Measurements from ENCODE around the gene SEC24D. TPM values are rescaled to one million over a fixed set of nuclear protein-coding genes. Genes with fewer than 3 reads are reported as not detected.
A peak's percentile ranks its signal among the peaks of the same experiment; 100 is the strongest.

The SEC24D gene
- total and polyA plus RNA-seq, 2 of the 8 experiments (the other 6 are each of a cell fraction or from before 2014, with no cell fraction given) = 28.9 to 91.6 TPM

DNA sequence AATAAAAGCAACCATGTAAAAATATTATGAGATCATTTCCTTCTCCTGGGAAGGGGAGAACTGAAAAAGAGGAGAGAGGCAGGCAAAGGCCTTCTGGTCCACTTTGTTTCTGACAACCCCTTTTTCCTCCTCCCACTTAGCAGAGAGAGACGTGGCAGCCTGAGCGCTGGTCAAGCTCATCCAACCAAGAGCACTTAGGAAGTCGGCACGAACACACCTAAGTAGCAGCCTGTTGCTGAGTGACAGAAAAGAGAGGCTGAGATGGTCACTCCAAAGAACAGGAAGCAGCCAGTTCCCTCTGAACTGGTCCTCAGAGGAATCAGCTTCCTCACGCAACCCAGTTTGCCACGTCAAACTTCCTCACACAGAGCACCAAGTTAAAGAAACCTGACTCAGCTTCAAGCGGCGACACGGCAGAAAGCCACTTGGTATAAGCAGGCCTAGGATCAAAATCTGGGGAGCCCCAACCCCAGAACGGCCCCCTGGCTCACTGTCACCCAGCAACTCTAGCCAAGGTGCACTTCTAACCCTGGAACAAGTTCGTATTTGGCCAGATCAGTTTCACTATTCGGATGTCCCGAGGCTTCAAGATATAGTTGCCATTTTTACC is 861 bp downstream of the SEC24D start:
- no peak overlapping the region for H3K27ac ChIP-seq (ENCODE audit: low read depth, low read length)
- peaks cover 0 to 1% of the 10 kb centered on the region in 2 experiments for H4K20me1 ChIP-seq (replicated peaks in 1 of 2; ENCODE audit: control insufficient read depth in 1 of 2, insufficient read depth in 2 of 2, low read length in 2 of 2)
- H3K9me3 ChIP-seq (ENCODE audit: insufficient read depth in 2 of 2, low read depth in 1 of 2, low read length in 1 of 2) = no peaks in the 10 kb centered on the region
- H3K4me2 ChIP-seq (ENCODE audit: insufficient read depth in 1 of 2, low read depth in 2 of 2, low read length in 2 of 2) = peak overlapping the region; percentile 87 to 88
- ChIA-PET POLR2A (ENCODE audit: partially characterized antibody) (interaction anchor here (0.9 to 3.5 kb wide), 4 partner anchors 11 to 19 kb away, joined by 3 to 24 read pairs (median 6); no protein-coding TSS in a partner anchor), CTCF (ENCODE audit: partially characterized antibody) (interaction anchor here (0.6 to 0.9 kb wide), 4 partner anchors 9 to 63 kb away, joined by 3 to 4 read pairs (median 4); no protein-coding TSS in a partner anchor)
- FAIRE-seq (no peak), DNase-seq (ENCODE audit: low read depth in 1 of 2, low spot score in 2 of 2) (no peak)
- no peak overlapping the region for H3K4ac ChIP-seq (replicated peaks; ENCODE audit: insufficient read length, low read depth, low read length)
- H3K4me1 ChIP-seq (replicated peaks in 1 of 4; ENCODE audit: control insufficient read depth in 3 of 4, insufficient read depth in 4 of 4, low read length in 3 of 4) = peaks cover 0 to 5% (median under 1%) of the 10 kb centered on the region in 4 experiments; a peak in 1 of 7 replicates
- no peak overlapping the region for H2BK12ac ChIP-seq (ENCODE audit: low read depth, low read length)
- H2BK5ac ChIP-seq (ENCODE audit: low read depth, low read length) = 0 out of 2 replicates have a peak overlapping the region, but pooled peaks have one; percentile 32
- no peak overlapping the region for H4K8ac ChIP-seq (ENCODE audit: extremely low read depth, insufficient read depth, low read length)
- H2AFZ ChIP-seq (ENCODE audit: low read length) = no peak overlapping the region
- no peak overlapping the region for H2BK20ac ChIP-seq (ENCODE audit: low read length)
- TF ChIP-seq ASH2L (IDR thresholded peaks at IDR 0.05; ENCODE audit: low read length) (peak; percentile 51), SP4 (IDR thresholded peaks at IDR 0.05; ENCODE audit: low read length) (no peak), MAFK (IDR thresholded peaks at IDR 0.05; ENCODE audit: low read depth, low read length) (peak; percentile 15; the same call in 1 of the 2 replicates), SIN3A (conservative IDR thresholded peaks at IDR 0.05 in 1 of 2, IDR thresholded peaks at IDR 0.05 in 1 of 2; ENCODE audit: low read depth in 1 of 2, low read length in 2 of 2) (peak; percentile 34 to 71; a peak in 2 of 4 replicates), SAP30 (IDR thresholded peaks at IDR 0.05; ENCODE audit: insufficient read depth, insufficient replicate concordance, low read length) (peak; percentile 94), RXRA (IDR thresholded peaks at IDR 0.05; ENCODE audit: insufficient read depth, low read depth, low read length) (no peak), BACH1 (IDR thresholded peaks at IDR 0.05; ENCODE audit: low read length) (peak; percentile 67), TAF1 (IDR thresholded peaks at IDR 0.05; ENCODE audit: low read depth, low read length) (peak; percentile 41; the same call in 1 of the 2 replicates)
- H2AK5ac ChIP-seq (ENCODE audit: low read depth, low read length) = no peak overlapping the region
- H3K9ac ChIP-seq (replicated peaks in 1 of 4; ENCODE audit: extremely low read depth in 1 of 4, low read depth in 3 of 4, low read length in 3 of 4) = peak overlapping the region; percentile 63 to 83 (median 74); a peak in 5 of 7 replicates
- H3K79me2 ChIP-seq (ENCODE audit: control insufficient read depth in 1 of 2, insufficient read depth in 2 of 2, low read length in 2 of 2) = peaks cover 4 to 53% of the 10 kb centered on the region in 2 experiments; a peak in 2 of 4 replicates
- H3K23me2 ChIP-seq (ENCODE audit: low read depth, low read length) = peaks cover 8% of the 10 kb centered on the region; the same call in 1 of the 2 replicates
- no peak overlapping the region for H3K23ac ChIP-seq (ENCODE audit: insufficient read length)
- peak overlapping the region; percentile 0 for H3K56ac ChIP-seq (replicated peaks; ENCODE audit: insufficient read length, low read depth, low read length)
- peak overlapping the region; percentile 63 to 70 (median 68) for H3K4me3 ChIP-seq (ENCODE audit: extremely low read depth in 1 of 4, insufficient read depth in 2 of 4, low read depth in 3 of 4, low read length in 4 of 4)
- 3% methylated on average over 13 of the region's 13 CpGs; no CpG with 5 or more reads in 1 of the 2 experiments for WGBS, 2 experiments (ENCODE audit: extremely low coverage in 1 of 2, insufficient coverage in 1 of 2, insufficient read length in 1 of 2, insufficient replicate concordance in 2 of 2, low coverage in 1 of 2, low lambda C conversion rate in 2 of 2, missing lambda C conversion rate in 1 of 2)
- H3K36me3 ChIP-seq (ENCODE audit: control insufficient read depth in 2 of 4, insufficient read depth in 4 of 4, low read length in 3 of 4) = peaks cover 3 to 21% (median 14%) of the 10 kb centered on the region in 4 experiments; a peak in 6 of 8 replicates
- H2BK15ac ChIP-seq (ENCODE audit: low read length) = no peak overlapping the region
- no peak overlapping the region for H3K14ac ChIP-seq (ENCODE audit: insufficient read length)
- H3K18ac ChIP-seq (ENCODE audit: extremely low read depth, low read length) = no peak overlapping the region
- H3K27me3 ChIP-seq (replicated peaks in 1 of 4; ENCODE audit: control insufficient read depth in 3 of 4, extremely low read depth in 1 of 4, insufficient read depth in 3 of 4, low read length in 3 of 4) = no peaks in the 10 kb centered on the region
- no peak overlapping the region for H4K91ac ChIP-seq (replicated peaks; ENCODE audit: insufficient read length, low read length)
- H3K79me1 ChIP-seq (ENCODE audit: low read depth, low read length) = peaks cover 3% of the 10 kb centered on the region; the same call in 1 of the 2 replicates
- no peak overlapping the region for H4K5ac ChIP-seq (ENCODE audit: insufficient read length, low read depth, low read length)
- no peak overlapping the region for H2BK120ac ChIP-seq (replicated peaks; ENCODE audit: low read depth, low read length)
